ENCODE data around the gene NKX2-4.
"Not testable (repeated sequence)": the region's sequence is repeated elsewhere in the genome, so short reads cannot be mapped to it uniquely, and the experiment has no call there.

Gene NKX2-4

GRCh38 chr20:21393816-21394519 lies 3.4 kb downstream of the NKX2-4 start:
- no peak for DNase-seq

- no peak for DNase-seq
These were observed 4.2 kb downstream of the NKX2-4 start for GRCh38 chr20:21393166-21393565.

DNA sequence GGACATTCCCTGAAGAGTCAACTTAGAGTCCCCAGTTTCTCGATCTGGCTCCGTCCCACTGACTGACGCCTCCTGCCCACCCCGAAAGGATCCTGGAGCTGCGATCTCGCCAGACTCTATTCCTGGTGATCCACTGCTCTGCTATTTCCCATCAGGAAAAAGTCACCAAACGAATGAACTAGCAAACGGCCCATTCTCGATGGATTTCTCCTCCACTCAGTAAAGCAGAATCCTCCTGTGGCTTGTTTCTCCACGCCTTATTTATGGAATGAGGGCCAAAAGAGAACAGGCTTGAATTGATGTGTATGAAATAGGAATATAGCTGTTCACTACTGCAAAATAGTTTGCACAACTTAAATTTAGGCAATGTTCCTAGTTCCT lies 5.4 kb downstream of the NKX2-4 start:
- DNase-seq: no peak

DNA sequence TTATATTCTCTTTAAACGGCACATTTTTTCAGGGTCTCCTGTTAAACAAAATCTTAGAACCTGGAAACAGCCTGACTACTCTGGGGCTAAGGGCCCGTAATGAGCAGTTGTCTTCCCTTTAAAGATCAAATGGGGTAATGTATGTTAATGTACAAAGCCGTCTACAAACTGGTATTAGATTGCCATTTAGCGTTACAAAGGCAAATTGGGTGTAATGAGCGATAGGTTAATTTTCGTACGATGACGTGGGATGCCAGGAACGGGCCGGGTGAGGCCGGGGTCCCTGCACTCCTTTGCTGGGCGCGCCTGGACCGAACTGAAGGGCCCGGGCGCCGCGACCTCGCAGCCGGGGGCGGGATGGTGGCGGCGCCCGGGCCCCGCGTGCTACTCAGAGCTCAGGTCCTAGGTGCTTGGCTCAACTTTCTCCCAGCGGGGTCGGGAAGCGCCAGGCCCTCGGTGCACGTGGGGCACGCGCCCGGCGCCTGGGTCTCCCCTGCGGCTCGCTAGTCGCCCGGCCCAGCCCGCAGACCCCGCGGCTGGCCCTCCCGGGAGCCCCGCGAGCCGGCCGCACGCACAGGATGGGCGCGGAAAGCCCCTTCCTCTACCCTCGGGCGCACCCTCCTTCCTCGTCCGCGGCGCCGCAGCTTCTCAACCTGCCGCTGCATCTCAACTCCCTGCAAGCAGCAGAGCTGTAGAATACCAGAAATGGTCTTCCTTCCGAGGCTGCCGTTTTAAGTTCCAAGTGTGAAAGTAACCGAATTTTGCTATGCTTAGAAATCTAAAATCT lies 5.9 kb downstream of the NKX2-4 start:
- no peak for DNase-seq

GRCh38 chr20:21390768-21391167 lies 6.6 kb downstream of the NKX2-4 start:
- DNase-seq: no peak

- DNase-seq: no peak
These were observed 8.0 kb downstream of the NKX2-4 start for GRCh38 chr20:21389368-21389767.

GRCh38 chr20:21388566-21388965 lies 8.8 kb downstream of the NKX2-4 start:
- DNase-seq: no peak

- DNase-seq: no peak
These were observed 9.8 kb downstream of the NKX2-4 start for GRCh38 chr20:21387528-21387927.

- no peak for DNase-seq
These were observed 11.2 kb downstream of the NKX2-4 start for GRCh38 chr20:21386111-21386510.

- no peak for DNase-seq
These were observed 12.9 kb downstream of the NKX2-4 start for GRCh38 chr20:21384308-21384892.

DNA sequence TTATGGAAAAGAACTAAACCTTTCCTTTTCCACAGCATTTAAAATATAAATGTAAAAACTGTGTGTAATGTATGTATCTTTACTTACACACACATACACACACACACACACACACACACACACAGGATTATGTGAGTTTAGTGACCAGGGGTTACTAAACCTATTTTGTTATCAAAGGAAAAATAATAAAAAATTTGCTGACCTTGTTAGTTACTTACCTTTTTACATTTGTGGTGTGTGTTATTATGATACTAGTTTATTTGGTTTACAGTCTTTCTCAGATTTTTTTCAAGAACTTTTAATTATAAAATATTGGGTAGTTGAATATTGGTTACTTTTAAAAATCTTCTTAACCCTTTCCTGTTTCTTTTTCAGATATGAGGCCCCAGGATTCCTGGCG lies 15.7 kb downstream of the NKX2-4 start:
- no peak for DNase-seq

DNA sequence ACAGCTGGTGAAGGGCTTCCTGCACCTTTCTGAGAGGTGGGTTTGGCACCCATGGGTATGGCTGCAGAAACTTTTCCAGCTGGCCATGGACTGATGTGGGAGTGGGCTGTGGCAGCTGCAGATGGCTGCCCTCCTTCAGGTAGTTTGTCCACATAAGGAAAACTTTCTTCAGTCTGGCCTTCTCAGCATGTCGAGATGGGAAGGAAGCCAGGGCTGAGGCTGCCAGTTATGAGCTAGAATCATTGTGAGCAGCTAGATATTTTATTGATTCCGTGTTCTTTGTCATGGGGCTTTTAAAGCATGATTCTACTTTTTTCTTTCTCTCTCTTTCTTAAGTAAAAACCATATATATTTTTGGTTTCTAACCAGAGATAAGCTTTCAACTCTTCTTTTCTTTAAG lies 16.6 kb downstream of the NKX2-4 start:
- DNase-seq: no peak

DNA sequence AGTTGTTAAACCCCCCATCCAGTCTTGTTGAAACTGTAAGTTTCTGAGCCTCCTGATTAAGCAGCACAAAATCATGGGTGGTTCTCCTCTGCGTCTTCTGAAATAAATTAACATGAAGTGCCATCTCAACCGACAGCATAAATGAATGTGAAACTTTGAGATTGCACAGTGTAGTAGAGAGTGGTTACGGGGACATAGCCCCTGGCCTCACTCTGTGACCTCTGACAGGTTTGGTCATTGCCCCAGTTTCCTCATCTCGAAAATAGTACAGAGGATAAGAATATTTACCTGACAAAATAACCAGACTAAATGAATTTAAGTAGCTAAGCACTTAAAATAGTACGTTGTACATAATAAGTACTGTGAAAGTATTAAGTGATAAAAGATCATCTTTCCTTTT lies 19.1 kb downstream of the NKX2-4 start:
- DNase-seq: no peak

- DNase-seq: no peak
These were observed 19.6 kb downstream of the NKX2-4 start for GRCh38 chr20:21377701-21378100.

GRCh38 chr20:21376626-21377025 lies 20.7 kb downstream of the NKX2-4 start:
- DNase-seq: no peak

- no peak for DNase-seq
These were observed 23.9 kb downstream of the NKX2-4 start for GRCh38 chr20:21373436-21373835.

- no peak for DNase-seq
These were observed 25.3 kb downstream of the NKX2-4 start for GRCh38 chr20:21372016-21372415.

GRCh38 chr20:21371193-21371592 lies 26.1 kb downstream of the NKX2-4 start:
- no peak for DNase-seq

GRCh38 chr20:21368791-21369190 lies 28.5 kb downstream of the NKX2-4 start:
- no peak for DNase-seq

DNA sequence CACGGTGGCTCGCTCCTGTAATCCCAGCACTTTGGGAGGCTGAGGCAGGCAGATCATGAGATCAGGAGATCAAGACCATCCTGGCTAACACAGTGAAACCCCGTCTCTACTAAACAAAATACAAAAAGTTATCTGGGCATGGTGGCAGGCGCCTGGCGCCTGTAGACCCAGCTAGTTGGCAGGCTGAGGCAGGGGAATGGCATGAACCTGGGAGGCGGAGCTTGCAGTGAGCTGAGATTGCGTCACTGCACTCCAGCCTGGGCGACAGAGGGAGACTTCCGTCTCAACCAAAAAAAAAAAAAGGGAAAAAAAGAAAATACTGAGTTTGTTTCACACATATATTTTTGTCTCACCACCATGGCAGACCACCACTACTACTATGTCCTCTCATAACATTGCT lies 31.1 kb downstream of the NKX2-4 start:
- DNase-seq: not testable (repeated sequence)

GRCh38 chr20:21365771-21366170 lies 31.6 kb downstream of the NKX2-4 start:
- DNase-seq: no peak

GRCh38 chr20:21364413-21364812 lies 32.9 kb downstream of the NKX2-4 start:
- DNase-seq: no peak

- peak in 1 of 2 donors; percentile 19 for DNase-seq
These were observed 36.1 kb downstream of the NKX2-4 start for GRCh38 chr20:21361266-21361665.

- DNase-seq: no peak
These were observed 36.6 kb downstream of the NKX2-4 start for GRCh38 chr20:21360705-21361104.
